Vagina (tissue), 2 donors: ENCODE data around the gene SCN5A. TPM values are rescaled to one million over a fixed set of nuclear protein-coding genes. Genes with fewer than 3 reads are reported as not detected.

Source experiments
- DNase-seq, 2 donors: peaks; one replicate each; pipeline ENCODE4 v3.0.0-alpha.2; 2017; ENCODE audit errors: extremely low spot score in 2 of 2
- H3K27ac ChIP-seq: fragments of 200-600 bp; sonication (generic); one replicate; pipeline ENCODE4 v1.5.1; 2019
- H3K27me3 ChIP-seq: fragments of 200-600 bp; sonication (generic); one replicate; pipeline ENCODE4 v1.5.1; 2019
- H3K36me3 ChIP-seq, 2 donors: fragments of 200-600 bp; sonication (generic); one replicate each; pipeline ENCODE4 v1.5.1; 2017 to 2019
- H3K4me1 ChIP-seq: fragments of 200-600 bp; sonication (generic); one replicate; pipeline ENCODE4 v1.5.1; 2019
- H3K4me3 ChIP-seq, 2 donors: fragments of 200-600 bp; sonication (generic); 1 replicate in 1 of 2; 2 replicates in 1 of 2; pipeline ENCODE4 v1.5.1; 2016 to 2019
- H3K9me3 ChIP-seq: fragments of 200-600 bp; sonication (generic); one replicate; pipeline ENCODE4 v1.5.1; 2019
- CTCF ChIP-seq, 3 experiments: fragments of 450-650 bp in 2 of 3; fragments of 200-600 bp in 1 of 3; sonication (generic) in 1 of 3; IDR thresholded peaks; one replicate each; pipeline ENCODE4 v1.5.1; 2017 to 2019; ENCODE audit warnings: antibody characterized with exemption in 3 of 3, mild to moderate bottlenecking in 2 of 3, moderate library complexity in 2 of 3
- POLR2A ChIP-seq, 2 donors: fragments of 450-650 bp; IDR thresholded peaks; one replicate each; pipeline ENCODE4 v1.6.1; 2017; ENCODE audit warnings: antibody characterized with exemption in 2 of 2, mild to moderate bottlenecking in 2 of 2, moderate library complexity in 2 of 2
- POLR2AphosphoS5 ChIP-seq, 2 donors: sonication (generic); formaldehyde crosslinking; IDR thresholded peaks; one replicate each; pipeline ENCODE4 v1.9.0; 2017; ENCODE audit warnings: antibody characterized with exemption in 2 of 2, mild to moderate bottlenecking in 2 of 2, low read depth in 1 of 2; ENCODE audit not compliant: insufficient read depth in 1 of 2
- intact Hi-C: fragments of 100-400 bp; cut with DNase I; formaldehyde crosslinking; loops from one replicate; pipeline ENCODE4 v1.15.1; 2023
- total RNA-seq: library from RNA; depleted of rRNA; stranded (reverse); fragments of >200 nt; gene quantifications from one replicate; pipeline ENCODE4 v1.2.3, GENCODE V29; 2016

The SCN5A gene
- total RNA-seq, 1 donor from 2014 or later: 9.3 TPM

- Histone ChIP-seq H3K36me3 (no peaks in the 10 kb centered on the region), H3K4me1 (no peaks in the 10 kb centered on the region), H3K27ac (no peak overlapping the region), H3K27me3 (no peaks in the 10 kb centered on the region), H3K9me3 (no peaks in the 10 kb centered on the region), H3K4me3 (no peak overlapping the region)
- intact Hi-C loops: no loop called here
- DNase-seq: no peak
- no peak for TF ChIP-seq POLR2A (IDR thresholded peaks at IDR 0.05)
These were observed 45.2 kb downstream of the SCN5A start for GRCh38 chr3:38604246-38604645.

GRCh38 chr3:38603731-38604131 lies 45.8 kb downstream of the SCN5A start:
- Histone ChIP-seq H3K9me3 (no peaks in the 10 kb centered on the region), H3K27me3 (no peaks in the 10 kb centered on the region), H3K4me3 (no peak overlapping the region), H3K36me3 (no peaks in the 10 kb centered on the region), H3K27ac (no peak overlapping the region), H3K4me1 (no peaks in the 10 kb centered on the region)
- intact Hi-C loops: no loop called here
- TF ChIP-seq POLR2AphosphoS5 (IDR thresholded peaks at IDR 0.05; ENCODE audit: insufficient read depth in 1 of 2, low read depth in 1 of 2): no peak
- no peak for TF ChIP-seq POLR2A (IDR thresholded peaks at IDR 0.05)
- no peak for TF ChIP-seq CTCF (IDR thresholded peaks at IDR 0.05)
- DNase-seq: no peak

GRCh38 chr3:38602576-38603250 lies 46.8 kb downstream of the SCN5A start:
- no peaks in the 10 kb centered on the region for H3K9me3 ChIP-seq
- no peak for DNase-seq
- no peak for TF ChIP-seq POLR2A (IDR thresholded peaks at IDR 0.05)
- TF ChIP-seq POLR2AphosphoS5 (IDR thresholded peaks at IDR 0.05; ENCODE audit: insufficient read depth in 1 of 2, low read depth in 1 of 2): no peak
- no peak for TF ChIP-seq CTCF (IDR thresholded peaks at IDR 0.05)
- no peaks in the 10 kb centered on the region for H3K36me3 ChIP-seq
- intact Hi-C loops: no loop called here
- no peak overlapping the region for H3K27ac ChIP-seq
- H3K27me3 ChIP-seq: no peaks in the 10 kb centered on the region
- H3K4me3 ChIP-seq: no peak overlapping the region
- H3K4me1 ChIP-seq: no peaks in the 10 kb centered on the region

GRCh38 chr3:38601956-38602550 lies 47.4 kb downstream of the SCN5A start:
- H3K27ac ChIP-seq: no peak overlapping the region
- intact Hi-C loops: no loop called here

GRCh38 chr3:38600551-38600950 lies 48.9 kb downstream of the SCN5A start:
- TF ChIP-seq POLR2AphosphoS5 (IDR thresholded peaks at IDR 0.05; ENCODE audit: insufficient read depth in 1 of 2, low read depth in 1 of 2) (no peak), CTCF (IDR thresholded peaks at IDR 0.05) (no peak), POLR2A (IDR thresholded peaks at IDR 0.05) (no peak)
- Histone ChIP-seq H3K27ac (no peak overlapping the region), H3K36me3 (no peaks in the 10 kb centered on the region), H3K27me3 (no peaks in the 10 kb centered on the region), H3K9me3 (no peaks in the 10 kb centered on the region), H3K4me3 (no peak overlapping the region), H3K4me1 (no peaks in the 10 kb centered on the region)
- intact Hi-C loops: no loop called here
- DNase-seq: no peak

More at GRCh38 chr3:38601956-38602550, 47.4 kb downstream of the SCN5A start:
- Histone ChIP-seq H3K4me3 (no peak overlapping the region), H3K27me3 (no peaks in the 10 kb centered on the region), H3K36me3 (no peaks in the 10 kb centered on the region), H3K9me3 (no peaks in the 10 kb centered on the region), H3K4me1 (no peaks in the 10 kb centered on the region)
- no peak for DNase-seq
- TF ChIP-seq POLR2AphosphoS5 (IDR thresholded peaks at IDR 0.05; ENCODE audit: insufficient read depth in 1 of 2, low read depth in 1 of 2): no peak
- TF ChIP-seq CTCF (IDR thresholded peaks at IDR 0.05): no peak
